ENCODE measurements around the gene TRPV2.

- TF ChIP-seq, protein P1, sequence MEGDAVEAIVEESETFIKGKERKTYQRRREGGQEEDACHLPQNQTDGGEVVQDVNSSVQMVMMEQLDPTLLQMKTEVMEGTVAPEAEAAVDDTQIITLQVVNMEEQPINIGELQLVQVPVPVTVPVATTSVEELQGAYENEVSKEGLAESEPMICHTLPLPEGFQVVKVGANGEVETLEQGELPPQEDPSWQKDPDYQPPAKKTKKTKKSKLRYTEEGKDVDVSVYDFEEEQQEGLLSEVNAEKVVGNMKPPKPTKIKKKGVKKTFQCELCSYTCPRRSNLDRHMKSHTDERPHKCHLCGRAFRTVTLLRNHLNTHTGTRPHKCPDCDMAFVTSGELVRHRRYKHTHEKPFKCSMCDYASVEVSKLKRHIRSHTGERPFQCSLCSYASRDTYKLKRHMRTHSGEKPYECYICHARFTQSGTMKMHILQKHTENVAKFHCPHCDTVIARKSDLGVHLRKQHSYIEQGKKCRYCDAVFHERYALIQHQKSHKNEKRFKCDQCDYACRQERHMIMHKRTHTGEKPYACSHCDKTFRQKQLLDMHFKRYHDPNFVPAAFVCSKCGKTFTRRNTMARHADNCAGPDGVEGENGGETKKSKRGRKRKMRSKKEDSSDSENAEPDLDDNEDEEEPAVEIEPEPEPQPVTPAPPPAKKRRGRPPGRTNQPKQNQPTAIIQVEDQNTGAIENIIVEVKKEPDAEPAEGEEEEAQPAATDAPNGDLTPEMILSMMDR (conservative IDR thresholded peaks at IDR 0.05; ENCODE audit: low read depth in 2 of 2), result no peak
- no peak for TF ChIP-seq REST (IDR thresholded peaks at IDR 0.05; ENCODE audit: unreplicated experiment)
- TF ChIP-seq EZH2phosphoT487 (IDR thresholded peaks at IDR 0.05; ENCODE audit: unreplicated experiment), result no peak
Observed at GRCh38 chr17:16383216-16383615, 32.2 kb upstream of the TRPV2 start.

All from GM23338 (cell line).